Measurements from ENCODE around the gene CHIT1.
"Not testable (repeated sequence)": the region's sequence is repeated elsewhere in the genome, so short reads cannot be mapped to it uniquely, and the experiment has no call there.

CHIT1 gene

DNA sequence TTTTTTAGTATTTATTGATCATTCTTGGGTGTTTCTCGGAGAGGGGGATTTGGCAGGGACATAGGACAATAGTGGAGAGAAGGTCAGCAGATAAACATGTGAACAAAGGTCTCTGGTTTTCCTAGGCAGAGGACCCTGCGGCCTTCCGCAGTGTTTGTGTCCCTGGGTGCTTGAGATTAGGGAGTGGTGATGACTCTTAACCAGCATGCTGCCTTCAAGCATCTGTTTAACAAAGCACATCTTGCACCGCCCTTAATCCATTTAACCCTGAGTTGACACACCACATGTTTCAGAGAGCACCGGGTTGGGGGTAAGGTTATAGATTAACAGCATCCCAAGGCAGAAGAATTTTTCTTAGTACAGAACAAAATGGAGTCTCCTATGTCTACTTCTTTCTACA is 36.7 kb upstream of the CHIT1 start:
- not testable (repeated sequence) for H3K27me3 ChIP-seq (ENCODE audit: control insufficient read depth, insufficient read depth, low read length); H3K9me3 ChIP-seq (ENCODE audit: control insufficient read depth, insufficient read depth, low read length); H3K27ac ChIP-seq (ENCODE audit: low read length); H3K36me3 ChIP-seq (ENCODE audit: control insufficient read depth, insufficient read depth, low read length); H3K4me3 ChIP-seq (ENCODE audit: low read length); DNase-seq (ENCODE audit: low read depth, low spot score); H3K4me1 ChIP-seq (ENCODE audit: control insufficient read depth, insufficient read depth, low read length)
- no CpG with 5 or more reads among the region's 5 CpGs for WGBS (ENCODE audit: insufficient coverage, insufficient read length)

GRCh38 chr1:203265541-203265940 is 36.1 kb upstream of the CHIT1 start:
- H3K36me3 ChIP-seq (ENCODE audit: control insufficient read depth, insufficient read depth, low read length), result no peaks in the 10 kb centered on the region
- H3K4me1 ChIP-seq (ENCODE audit: control insufficient read depth, insufficient read depth, low read length), result peaks cover 1% of the 10 kb centered on the region; the same call in 1 of the 2 replicates
- H3K9me3 ChIP-seq (ENCODE audit: control insufficient read depth, insufficient read depth, low read length), result no peaks in the 10 kb centered on the region
- no peak overlapping the region for H3K27ac ChIP-seq (ENCODE audit: low read length)
- no peaks in the 10 kb centered on the region for H3K27me3 ChIP-seq (ENCODE audit: control insufficient read depth, insufficient read depth, low read length)
- WGBS (ENCODE audit: insufficient coverage, insufficient read length), result no CpG with 5 or more reads among the region's 4 CpGs
- H3K4me3 ChIP-seq (ENCODE audit: low read length), result no peak overlapping the region
- no peak for DNase-seq (ENCODE audit: low read depth, low spot score)

- no peaks in the 10 kb centered on the region for H3K36me3 ChIP-seq (ENCODE audit: control insufficient read depth, insufficient read depth, low read length)
- no peak for DNase-seq (ENCODE audit: low read depth, low spot score)
- peaks cover 1% of the 10 kb centered on the region; the same call in 1 of the 2 replicates for H3K4me1 ChIP-seq (ENCODE audit: control insufficient read depth, insufficient read depth, low read length)
- WGBS (ENCODE audit: insufficient coverage, insufficient read length), result no CpG with 5 or more reads among the region's 6 CpGs
- no peaks in the 10 kb centered on the region for H3K9me3 ChIP-seq (ENCODE audit: control insufficient read depth, insufficient read depth, low read length)
- no peak overlapping the region for H3K4me3 ChIP-seq (ENCODE audit: low read length)
- no peak overlapping the region for H3K27ac ChIP-seq (ENCODE audit: low read length)
- H3K27me3 ChIP-seq (ENCODE audit: control insufficient read depth, insufficient read depth, low read length), result no peaks in the 10 kb centered on the region
Observed at GRCh38 chr1:203264052-203264501, 34.6 kb upstream of the CHIT1 start.

DNA sequence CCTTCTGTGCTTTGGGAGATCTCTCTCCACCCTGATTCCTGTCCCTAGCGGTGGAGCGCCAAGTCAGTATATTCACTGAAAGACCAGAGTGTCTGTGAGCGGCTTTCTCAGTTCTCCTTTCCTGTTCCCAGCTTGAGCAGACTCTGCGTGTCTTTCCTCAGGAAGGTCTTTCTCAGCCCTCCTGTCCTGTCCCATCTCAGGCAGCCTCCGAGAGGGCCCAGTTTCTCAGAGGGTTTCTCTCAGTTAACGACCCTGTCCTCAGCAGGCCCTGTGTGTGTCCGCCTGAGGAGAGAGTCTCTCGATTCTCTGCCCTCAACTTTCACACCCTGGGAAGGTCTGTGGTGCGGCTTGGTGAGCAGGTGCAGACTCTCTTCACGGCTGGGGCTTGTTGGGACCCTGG is 34.0 kb upstream of the CHIT1 start:
- no peak overlapping the region for H3K27ac ChIP-seq (ENCODE audit: low read length)
- H3K36me3 ChIP-seq (ENCODE audit: control insufficient read depth, insufficient read depth, low read length), result no peaks in the 10 kb centered on the region
- no peaks in the 10 kb centered on the region for H3K27me3 ChIP-seq (ENCODE audit: control insufficient read depth, insufficient read depth, low read length)
- DNase-seq (ENCODE audit: low read depth, low spot score), result no peak
- WGBS (ENCODE audit: insufficient coverage, insufficient read length), result no CpG with 5 or more reads among the region's 10 CpGs
- no peaks in the 10 kb centered on the region for H3K9me3 ChIP-seq (ENCODE audit: control insufficient read depth, insufficient read depth, low read length)
- H3K4me3 ChIP-seq (ENCODE audit: low read length), result no peak overlapping the region
- H3K4me1 ChIP-seq (ENCODE audit: control insufficient read depth, insufficient read depth, low read length), result no peaks in the 10 kb centered on the region

DNA sequence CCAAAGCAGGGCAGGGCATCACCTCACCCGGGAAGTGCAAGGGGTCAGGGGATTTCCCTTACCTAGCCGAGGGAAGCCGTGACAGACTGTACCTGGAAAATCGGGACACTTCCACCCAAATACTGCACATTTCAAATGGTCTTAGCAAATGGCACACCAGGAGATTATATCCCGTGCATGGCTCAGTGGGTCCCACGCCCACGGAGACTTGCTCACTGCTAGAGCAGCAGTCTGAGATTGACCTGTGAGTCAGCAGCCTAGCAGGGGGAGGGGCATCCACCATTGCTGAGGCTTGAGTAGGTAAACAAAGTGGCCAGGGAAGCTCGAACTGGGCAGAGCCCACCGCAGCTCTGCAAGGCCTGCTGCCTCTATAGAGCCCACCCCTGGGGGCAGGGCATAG is 27.2 kb upstream of the CHIT1 start:
- H3K4me3 ChIP-seq (ENCODE audit: low read length); DNase-seq (ENCODE audit: low read depth, low spot score); H3K27me3 ChIP-seq (ENCODE audit: control insufficient read depth, insufficient read depth, low read length); H3K27ac ChIP-seq (ENCODE audit: low read length); H3K4me1 ChIP-seq (ENCODE audit: control insufficient read depth, insufficient read depth, low read length); H3K36me3 ChIP-seq (ENCODE audit: control insufficient read depth, insufficient read depth, low read length); H3K9me3 ChIP-seq (ENCODE audit: control insufficient read depth, insufficient read depth, low read length): not testable (repeated sequence)
- no CpG with 5 or more reads among the region's 9 CpGs for WGBS (ENCODE audit: insufficient coverage, insufficient read length)

DNA sequence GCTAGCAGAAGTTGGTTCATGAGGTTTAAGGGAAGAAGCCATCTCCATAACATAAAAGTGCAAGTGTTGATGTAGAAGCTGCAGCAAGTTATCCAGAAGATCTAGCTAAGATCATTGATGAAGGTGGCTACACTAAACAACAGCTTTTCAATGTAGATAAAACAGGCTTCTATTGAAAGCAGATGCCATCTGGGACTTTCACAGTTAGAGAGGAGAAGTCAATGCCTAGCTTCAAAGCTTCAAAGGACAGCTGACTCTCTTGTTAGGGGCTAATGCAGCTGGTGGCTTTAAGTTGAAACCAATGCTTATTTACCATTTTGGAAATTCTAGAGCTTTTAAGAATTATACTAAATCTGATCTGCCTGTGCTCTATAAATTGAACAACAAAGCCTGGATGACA is 25.3 kb upstream of the CHIT1 start:
- H3K27me3 ChIP-seq (ENCODE audit: control insufficient read depth, insufficient read depth, low read length); H3K36me3 ChIP-seq (ENCODE audit: control insufficient read depth, insufficient read depth, low read length); H3K4me3 ChIP-seq (ENCODE audit: low read length); H3K27ac ChIP-seq (ENCODE audit: low read length); H3K4me1 ChIP-seq (ENCODE audit: control insufficient read depth, insufficient read depth, low read length); DNase-seq (ENCODE audit: low read depth, low spot score); H3K9me3 ChIP-seq (ENCODE audit: control insufficient read depth, insufficient read depth, low read length): not testable (repeated sequence)

DNA sequence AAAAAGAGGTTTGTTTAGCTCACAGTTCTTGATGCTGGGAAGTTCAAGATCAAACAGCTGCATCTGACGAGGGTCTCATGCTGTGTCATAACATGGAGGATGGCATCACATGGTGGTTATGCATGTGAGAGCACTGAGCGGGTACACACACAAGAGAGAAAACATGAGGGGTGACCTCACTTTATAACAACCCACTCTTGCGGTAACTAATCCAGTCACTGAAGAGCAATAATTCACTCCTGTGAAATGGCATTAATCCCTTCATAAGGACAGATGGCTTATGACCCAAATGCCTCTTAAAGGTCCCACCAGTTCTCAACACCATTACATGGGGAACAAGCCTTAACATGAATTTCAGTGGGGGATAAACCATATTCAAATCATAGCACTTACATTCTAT is 23.2 kb upstream of the CHIT1 start:
- no CpG with 5 or more reads among the region's 3 CpGs for WGBS (ENCODE audit: insufficient coverage, insufficient read length)
- H3K27ac ChIP-seq (ENCODE audit: low read length), result no peak overlapping the region
- H3K27me3 ChIP-seq (ENCODE audit: control insufficient read depth, insufficient read depth, low read length), result no peaks in the 10 kb centered on the region
- no peaks in the 10 kb centered on the region; the same call in 1 of the 2 replicates for H3K9me3 ChIP-seq (ENCODE audit: control insufficient read depth, insufficient read depth, low read length)
- no peak for DNase-seq (ENCODE audit: low read depth, low spot score)
- no peak overlapping the region for H3K4me3 ChIP-seq (ENCODE audit: low read length)
- no peaks in the 10 kb centered on the region for H3K36me3 ChIP-seq (ENCODE audit: control insufficient read depth, insufficient read depth, low read length)
- no peaks in the 10 kb centered on the region for H3K4me1 ChIP-seq (ENCODE audit: control insufficient read depth, insufficient read depth, low read length)

GRCh38 chr1:203251466-203251865 is 22.0 kb upstream of the CHIT1 start:
- no peak overlapping the region for H3K27ac ChIP-seq (ENCODE audit: low read length)
- no peaks in the 10 kb centered on the region for H3K4me1 ChIP-seq (ENCODE audit: control insufficient read depth, insufficient read depth, low read length)
- no peak overlapping the region for H3K4me3 ChIP-seq (ENCODE audit: low read length)
- H3K27me3 ChIP-seq (ENCODE audit: control insufficient read depth, insufficient read depth, low read length), result no peaks in the 10 kb centered on the region
- no peak for DNase-seq (ENCODE audit: low read depth, low spot score)
- H3K9me3 ChIP-seq (ENCODE audit: control insufficient read depth, insufficient read depth, low read length), result no peaks in the 10 kb centered on the region; the same call in 1 of the 2 replicates
- H3K36me3 ChIP-seq (ENCODE audit: control insufficient read depth, insufficient read depth, low read length), result no peaks in the 10 kb centered on the region
- no CpG with 5 or more reads among the region's 2 CpGs for WGBS (ENCODE audit: insufficient coverage, insufficient read length)

DNA sequence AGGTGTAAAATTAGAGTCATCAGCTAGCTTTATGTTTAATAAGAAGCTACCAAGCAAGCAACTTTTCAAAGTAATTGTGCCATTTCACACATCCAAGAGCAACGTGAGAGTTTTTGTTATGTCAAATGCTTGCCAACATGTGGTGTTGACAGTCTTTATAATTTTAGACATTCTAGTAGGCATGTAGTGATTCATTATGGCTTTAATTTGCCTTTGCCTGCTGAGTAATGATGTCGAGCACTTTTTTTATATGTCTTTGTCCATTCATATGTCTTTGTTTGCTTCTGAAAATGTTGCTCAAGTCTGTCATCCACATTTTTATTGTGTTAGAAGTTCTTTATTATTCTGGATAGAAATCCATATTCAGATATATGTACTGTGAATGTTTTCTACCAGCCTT is 21.4 kb upstream of the CHIT1 start:
- no peaks in the 10 kb centered on the region for H3K9me3 ChIP-seq (ENCODE audit: control insufficient read depth, insufficient read depth, low read length)
- H3K4me3 ChIP-seq (ENCODE audit: low read length), result no peak overlapping the region
- no CpG with 5 or more reads among the region's 2 CpGs for WGBS (ENCODE audit: insufficient coverage, insufficient read length)
- no peak for DNase-seq (ENCODE audit: low read depth, low spot score)
- no peaks in the 10 kb centered on the region for H3K4me1 ChIP-seq (ENCODE audit: control insufficient read depth, insufficient read depth, low read length)
- no peak overlapping the region for H3K27ac ChIP-seq (ENCODE audit: low read length)
- no peaks in the 10 kb centered on the region for H3K27me3 ChIP-seq (ENCODE audit: control insufficient read depth, insufficient read depth, low read length)
- H3K36me3 ChIP-seq (ENCODE audit: control insufficient read depth, insufficient read depth, low read length), result no peaks in the 10 kb centered on the region

GRCh38 chr1:203244776-203245175 is 15.3 kb upstream of the CHIT1 start:
- Histone ChIP-seq H3K4me1 (ENCODE audit: control insufficient read depth, insufficient read depth, low read length) (no peaks in the 10 kb centered on the region), H3K27me3 (ENCODE audit: control insufficient read depth, insufficient read depth, low read length) (no peaks in the 10 kb centered on the region), H3K4me3 (ENCODE audit: low read length) (no peak overlapping the region), H3K27ac (ENCODE audit: low read length) (no peak overlapping the region), H3K9me3 (ENCODE audit: control insufficient read depth, insufficient read depth, low read length) (no peaks in the 10 kb centered on the region), H3K36me3 (ENCODE audit: control insufficient read depth, insufficient read depth, low read length) (no peaks in the 10 kb centered on the region)
- no CpG with 5 or more reads among the region's 4 CpGs for WGBS (ENCODE audit: insufficient coverage, insufficient read length)
- DNase-seq (ENCODE audit: low read depth, low spot score), result no peak

DNA sequence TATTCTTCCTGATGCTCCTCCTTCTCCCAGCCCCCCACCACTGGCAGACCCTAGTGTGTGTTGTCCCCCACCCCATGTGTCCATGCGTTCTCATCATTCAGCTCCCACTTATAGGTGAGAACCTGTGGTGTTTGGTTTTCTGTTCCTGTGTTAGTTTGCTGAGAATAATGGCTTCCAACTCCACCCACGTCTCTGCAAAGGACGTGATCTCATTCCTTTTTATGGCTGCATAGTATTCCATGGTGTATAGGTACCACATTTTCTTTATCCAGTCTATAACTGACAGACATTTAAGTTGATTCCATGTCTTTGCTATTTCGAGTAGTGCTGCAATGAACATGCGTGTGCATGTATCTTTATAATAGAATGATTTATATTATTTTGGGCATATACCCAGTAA is 12.2 kb upstream of the CHIT1 start:
- not testable (repeated sequence) for H3K27ac ChIP-seq (ENCODE audit: low read length)
- WGBS (ENCODE audit: insufficient coverage, insufficient read length), result no CpG with 5 or more reads among the region's 5 CpGs

More for the DNA sequence above, 12.2 kb upstream of the CHIT1 start:
- H3K4me3 ChIP-seq (ENCODE audit: low read length); H3K4me1 ChIP-seq (ENCODE audit: control insufficient read depth, insufficient read depth, low read length); H3K27me3 ChIP-seq (ENCODE audit: control insufficient read depth, insufficient read depth, low read length); H3K9me3 ChIP-seq (ENCODE audit: control insufficient read depth, insufficient read depth, low read length); DNase-seq (ENCODE audit: low read depth, low spot score); H3K36me3 ChIP-seq (ENCODE audit: control insufficient read depth, insufficient read depth, low read length): not testable (repeated sequence)
